Naive thymus-derived CD8-positive, alpha-beta T cell (primary cell): Measurements from ENCODE around the gene MAN2B2. TPM values are rescaled to one million over a fixed set of nuclear protein-coding genes. Genes with fewer than 3 reads are reported as not detected.
A peak's percentile ranks its signal among the peaks of the same experiment; 100 is the strongest.

Experiments
- ATAC-seq, 2 donors: fragments of 150-1000 bp; cut with Tn5 transposase in 1 of 2; sonication (Bioruptor Pico), chemical (Tn5 transposase) in 1 of 2; 1 replicate in 1 of 2; 2 replicates in 1 of 2; pipeline ENCODE4 v1.10.0; 2021; ENCODE audit warnings: mild to moderate bottlenecking in 2 of 2, moderate library complexity in 2 of 2
- POLR2A ChIA-PET: fragments of 350-600 bp; sonication (Branson Sonifier 250); formaldehyde crosslinking; loops from one replicate; lab custom pipeline; 2021; ENCODE audit warnings: antibody characterized with exemption; lab: Charles Lee
- DNase-seq, 10 donors: peaks; one replicate each; pipeline versions ENCODE4 v3.0.0 to v3.0.0-alpha.2; 2020 to 2022
- H3K27ac Mint-ChIP-seq, 10 donors: one replicate each; pipeline ENCODE4 v1.8.0; 2020 to 2022; ENCODE audit warnings: mild to moderate bottlenecking in 10 of 10, mixed read lengths in 10 of 10, moderate library complexity in 4 of 10, inconsistent platforms in 1 of 10
- H3K27me3 Mint-ChIP-seq, 5 donors: one replicate each; pipeline ENCODE4 v1.8.0; 2021 to 2022; ENCODE audit warnings: mixed read lengths in 5 of 5
- H3K36me3 Mint-ChIP-seq, 3 donors: one replicate each; pipeline ENCODE4 v1.8.0; 2020 to 2022; ENCODE audit warnings: mixed read lengths in 3 of 3, mild to moderate bottlenecking in 2 of 3, inconsistent platforms in 1 of 3
- H3K4me1 Mint-ChIP-seq, 4 donors: one replicate each; pipeline ENCODE4 v1.8.0; 2021 to 2022; ENCODE audit warnings: mixed read lengths in 4 of 4
- H3K4me3 Mint-ChIP-seq, 10 donors: one replicate each; pipeline ENCODE4 v1.8.0; 2020 to 2022; ENCODE audit warnings: mild to moderate bottlenecking in 10 of 10, mixed read lengths in 10 of 10, moderate library complexity in 6 of 10, inconsistent platforms in 1 of 10
- H3K9me3 Mint-ChIP-seq, 9 donors: one replicate each; pipeline ENCODE4 v1.8.0; 2020 to 2022; ENCODE audit warnings: mixed read lengths in 9 of 9, mild to moderate bottlenecking in 3 of 9, inconsistent platforms in 1 of 9, moderate library complexity in 1 of 9
- polyA plus RNA-seq, 3 donors: library from polyadenylated mRNA; unstranded; fragments of 300-500 nt; fragmentation: Illumina TruSeq; gene quantifications; one replicate each; pipeline ENCODE4 v1.2.3, GENCODE V29; 2021
- total RNA-seq, 8 experiments: library from RNA in 2 of 8; stranded (reverse) in 2 of 8; gene quantifications; one replicate each; pipeline ENCODE4 v1.2.3 and lab custom pipeline; 2021 to 2026

Gene MAN2B2
- total and polyA plus RNA-seq, 5 experiments from 2014 or later = 11.8 to 43.2 (median 30.4) TPM

GRCh38 chr4:6575503-6576240, 683 bp downstream of the MAN2B2 start:
- POLR2A ChIA-PET = interaction anchor here (1.0 to 3.4 kb wide), 7 partner anchors 65 to 492 kb away, joined by 3 to 26 read pairs (median 5); partner anchors contain the start of genes GRPEL1 and MRFAP1
- H3K27ac Mint-ChIP-seq = peak overlapping the region; percentile 48 to 93 (median 86)
- H3K36me3 Mint-ChIP-seq = peaks cover 9 to 34% (median 17%) of the 10 kb centered on the region in 3 donors
- ATAC-seq (no peak), DNase-seq (no peak)
- peaks cover 0 to 7% (median 0%) of the 10 kb centered on the region in 9 donors for H3K9me3 Mint-ChIP-seq
- H3K4me3 Mint-ChIP-seq = peak overlapping the region; percentile 79 to 94 (median 86)
- peaks cover 11 to 20% (median 13%) of the 10 kb centered on the region in 4 donors for H3K4me1 Mint-ChIP-seq
- no peaks in the 10 kb centered on the region for H3K27me3 Mint-ChIP-seq

GRCh38 chr4:6576512-6576911, 1.5 kb downstream of the MAN2B2 start:
- no peak for ATAC-seq
- peaks cover 11 to 20% (median 13%) of the 10 kb centered on the region in 4 donors for H3K4me1 Mint-ChIP-seq
- H3K36me3 Mint-ChIP-seq = peaks cover 9 to 42% (median 23%) of the 10 kb centered on the region in 3 donors
- H3K27ac Mint-ChIP-seq = peak overlapping the region in 4 of 10 donors; percentile 43 to 93 (median 82)
- POLR2A ChIA-PET = interaction anchor here (1.3 to 3.4 kb wide), 2 partner anchors 64 to 114 kb away, joined by 3 to 26 read pairs; partner anchors contain the start of gene MRFAP1
- no peaks in the 10 kb centered on the region for H3K27me3 Mint-ChIP-seq
- H3K4me3 Mint-ChIP-seq = peak overlapping the region in 8 of 10 donors; percentile 80 to 94 (median 88)
- DNase-seq = no peak
- no peaks in the 10 kb centered on the region for H3K9me3 Mint-ChIP-seq

- POLR2A ChIA-PET = interaction anchor here (1.3 to 3.4 kb wide), 2 partner anchors 64 to 114 kb away, joined by 3 to 26 read pairs; partner anchors contain the start of gene MRFAP1
- Mint-ChIP-seq H3K4me3 (peak overlapping the region; percentile 34 to 90 (median 62)), H3K27ac (peak overlapping the region in 3 of 10 donors; percentile 38 to 93 (median 52)), H3K27me3 (no peaks in the 10 kb centered on the region), H3K36me3 (peaks cover 9 to 46% (median 25%) of the 10 kb centered on the region in 3 donors), H3K4me1 (peaks cover 11 to 20% (median 13%) of the 10 kb centered on the region in 4 donors), H3K9me3 (no peaks in the 10 kb centered on the region)
- ATAC-seq (no peak), DNase-seq (no peak)
These were observed 1.9 kb downstream of the MAN2B2 start for GRCh38 chr4:6576932-6577331.

GRCh38 chr4:6577409-6577808, 2.4 kb downstream of the MAN2B2 start:
- Mint-ChIP-seq H3K36me3 (peaks cover 9 to 51% (median 28%) of the 10 kb centered on the region in 3 donors), H3K27ac (no peak overlapping the region), H3K4me3 (peak overlapping the region in 7 of 10 donors; percentile 19 to 90 (median 64)), H3K9me3 (peaks cover 0 to 4% (median 0%) of the 10 kb centered on the region in 9 donors), H3K27me3 (no peaks in the 10 kb centered on the region), H3K4me1 (peaks cover 11 to 20% (median 13%) of the 10 kb centered on the region in 4 donors)
- POLR2A ChIA-PET = interaction anchor here (1.3 kb wide), 1 partner anchor 113 kb away, joined by 3 read pairs; no protein-coding TSS in a partner anchor
- ATAC-seq (no peak), DNase-seq (no peak)

- DNase-seq = no peak
- Mint-ChIP-seq H3K4me1 (peaks cover 11 to 20% (median 13%) of the 10 kb centered on the region in 4 donors), H3K27ac (no peak overlapping the region), H3K27me3 (no peaks in the 10 kb centered on the region), H3K4me3 (no peak overlapping the region), H3K9me3 (peaks cover 0 to 4% (median 0%) of the 10 kb centered on the region in 9 donors), H3K36me3 (peaks cover 9 to 59% (median 34%) of the 10 kb centered on the region in 3 donors)
- no peak for ATAC-seq
- POLR2A ChIA-PET = no interaction called here
These were observed 3.2 kb downstream of the MAN2B2 start for GRCh38 chr4:6578221-6578620.

GRCh38 chr4:6580353-6580752, 5.4 kb downstream of the MAN2B2 start:
- peaks cover 0 to 6% (median 0%) of the 10 kb centered on the region in 9 donors for H3K9me3 Mint-ChIP-seq
- H3K4me3 Mint-ChIP-seq = no peak overlapping the region
- peak overlapping the region in 2 of 10 donors; percentile 65 to 84 for H3K27ac Mint-ChIP-seq
- peaks cover 9 to 17% (median 14%) of the 10 kb centered on the region in 4 donors for H3K4me1 Mint-ChIP-seq
- DNase-seq (no peak), ATAC-seq (no peak)
- H3K36me3 Mint-ChIP-seq = peaks cover 15 to 78% (median 54%) of the 10 kb centered on the region in 3 donors
- POLR2A ChIA-PET = no interaction called here
- H3K27me3 Mint-ChIP-seq = no peaks in the 10 kb centered on the region

GRCh38 chr4:6581566-6582121, 6.7 kb downstream of the MAN2B2 start:
- no peak for DNase-seq
- POLR2A ChIA-PET = no interaction called here
- H3K27me3 Mint-ChIP-seq = no peaks in the 10 kb centered on the region
- H3K9me3 Mint-ChIP-seq = peaks cover 0 to 6% (median 0%) of the 10 kb centered on the region in 9 donors
- peaks cover 5 to 11% (median 10%) of the 10 kb centered on the region in 4 donors for H3K4me1 Mint-ChIP-seq
- H3K27ac Mint-ChIP-seq = no peak overlapping the region
- peaks cover 15 to 91% (median 56%) of the 10 kb centered on the region in 3 donors for H3K36me3 Mint-ChIP-seq
- no peak for ATAC-seq
- H3K4me3 Mint-ChIP-seq = no peak overlapping the region

- Mint-ChIP-seq H3K36me3 (peaks cover 15 to 90% (median 52%) of the 10 kb centered on the region in 3 donors), H3K27ac (no peak overlapping the region), H3K4me1 (peaks cover 0 to 7% (median 5%) of the 10 kb centered on the region in 4 donors), H3K27me3 (no peaks in the 10 kb centered on the region), H3K9me3 (peaks cover 0 to 6% (median 0%) of the 10 kb centered on the region in 9 donors), H3K4me3 (no peak overlapping the region)
- ATAC-seq = peak in 1 of 2 donors; percentile 67
- peak in 2 of 10 donors; percentile 15 to 27 for DNase-seq
- POLR2A ChIA-PET = interaction anchor here (0.6 to 1.4 kb wide), 2 partner anchors 57 to 99 kb away, joined by 4 to 5 read pairs; partner anchors contain the start of gene MRFAP1
These were observed 8.0 kb downstream of the MAN2B2 start for GRCh38 chr4:6582889-6583490.

GRCh38 chr4:6584865-6585264, 9.9 kb downstream of the MAN2B2 start:
- Mint-ChIP-seq H3K27ac (no peak overlapping the region), H3K36me3 (peaks cover 8 to 89% (median 46%) of the 10 kb centered on the region in 3 donors), H3K4me3 (no peak overlapping the region), H3K4me1 (peaks cover 0 to 5% (median under 1%) of the 10 kb centered on the region in 4 donors), H3K9me3 (peaks cover 0 to 6% (median 0%) of the 10 kb centered on the region in 9 donors), H3K27me3 (no peaks in the 10 kb centered on the region)
- DNase-seq (no peak), ATAC-seq (no peak)
- POLR2A ChIA-PET = no interaction called here

- no peaks in the 10 kb centered on the region for H3K27me3 Mint-ChIP-seq
- H3K4me3 Mint-ChIP-seq = no peak overlapping the region
- ATAC-seq (no peak), DNase-seq (no peak)
- H3K27ac Mint-ChIP-seq = peak overlapping the region in 1 of 10 donors; percentile 17
- peaks cover 0 to 6% (median 0%) of the 10 kb centered on the region in 9 donors for H3K9me3 Mint-ChIP-seq
- H3K36me3 Mint-ChIP-seq = peaks cover 6 to 84% (median 35%) of the 10 kb centered on the region in 3 donors
- peaks cover 0 to 5% (median 1%) of the 10 kb centered on the region in 4 donors for H3K4me1 Mint-ChIP-seq
- POLR2A ChIA-PET = no interaction called here
These were observed 11.8 kb downstream of the MAN2B2 start for GRCh38 chr4:6586715-6587325.

GRCh38 chr4:6589444-6589843, 14.5 kb downstream of the MAN2B2 start:
- peaks cover 0 to 5% (median 1%) of the 10 kb centered on the region in 4 donors for H3K4me1 Mint-ChIP-seq
- H3K27me3 Mint-ChIP-seq = no peaks in the 10 kb centered on the region
- no peak overlapping the region for H3K27ac Mint-ChIP-seq
- POLR2A ChIA-PET = interaction anchor here (1.1 kb wide), 1 partner anchor 10 kb away, joined by 9 read pairs; no protein-coding TSS in a partner anchor
- no peak overlapping the region for H3K4me3 Mint-ChIP-seq
- no peaks in the 10 kb centered on the region for H3K9me3 Mint-ChIP-seq
- ATAC-seq (no peak), DNase-seq (no peak)
- H3K36me3 Mint-ChIP-seq = peaks cover 0 to 71% (median 15%) of the 10 kb centered on the region in 3 donors

- POLR2A ChIA-PET = no interaction called here
- DNase-seq (no peak), ATAC-seq (no peak)
- Mint-ChIP-seq H3K4me1 (peaks cover 0 to 3% (median 1%) of the 10 kb centered on the region in 4 donors), H3K27ac (peak overlapping the region in 1 of 10 donors; percentile 44), H3K4me3 (no peak overlapping the region), H3K27me3 (no peaks in the 10 kb centered on the region), H3K36me3 (peaks cover 0 to 62% (median 10%) of the 10 kb centered on the region in 3 donors), H3K9me3 (no peaks in the 10 kb centered on the region)
These were observed 16.3 kb downstream of the MAN2B2 start for GRCh38 chr4:6591313-6591712.
